ENCODE results near the gene AFG1L.
"Not testable (repeated sequence)": the region's sequence is repeated elsewhere in the genome, so short reads cannot be mapped to it uniquely, and the experiment has no call there.

Gene AFG1L

DNA sequence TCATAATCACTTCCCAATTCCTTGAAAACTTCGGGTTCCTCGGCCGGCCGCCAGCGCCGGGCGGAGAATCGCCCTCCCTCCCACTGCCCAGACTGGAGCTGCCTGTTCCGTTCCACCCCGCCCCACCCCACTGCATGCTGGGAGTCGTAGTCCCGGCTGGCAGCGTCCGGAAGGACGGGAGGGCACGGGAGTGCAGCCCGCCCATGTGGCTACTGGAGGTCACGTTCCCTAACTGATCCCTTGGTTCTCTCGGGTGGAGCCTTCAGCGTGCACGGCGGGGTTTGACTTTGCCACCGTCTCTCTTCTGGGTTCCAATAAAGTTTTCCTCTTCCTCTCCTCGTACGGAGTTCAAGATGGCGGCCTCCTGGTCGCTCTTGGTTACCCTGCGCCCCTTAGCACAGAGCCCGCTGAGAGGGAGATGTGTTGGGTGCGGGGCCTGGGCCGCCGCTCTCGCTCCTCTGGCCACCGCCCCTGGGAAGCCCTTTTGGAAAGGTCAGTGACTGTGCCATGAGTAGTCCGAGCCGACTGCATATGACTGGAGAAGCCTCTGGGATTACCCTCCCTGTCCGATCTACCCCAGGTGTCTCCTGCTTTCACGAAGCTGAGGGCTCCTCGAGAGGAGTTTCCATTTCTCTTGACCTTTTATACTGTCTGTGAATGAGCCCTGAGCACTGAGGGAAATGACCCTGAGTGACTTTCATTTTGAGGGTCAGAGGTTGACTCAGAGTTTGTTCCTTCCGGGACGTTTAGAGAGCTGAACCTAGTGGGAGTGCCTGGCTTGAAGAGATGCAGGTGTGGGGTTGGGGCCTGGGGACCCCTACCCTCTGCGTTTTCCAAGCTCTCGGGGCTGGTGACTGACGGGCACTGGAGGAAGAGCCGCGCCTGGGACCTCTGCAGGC lies at the start of gene AFG1L:
AFG1L (plus strand) TSS at position 328 of the 899 bp plus-strand sequence; CDS start at position 354, 26 bp downstream.
- Histone ChIP-seq H3K9me3 (ENCODE audit: control insufficient read depth, insufficient read depth, low read length) (no peaks in the 10 kb centered on the region), H3K4me1 (ENCODE audit: insufficient read depth, low read length) (no peaks in the 10 kb centered on the region; the same call in 1 of the 2 replicates), H3K9ac (ENCODE audit: low read depth, low read length) (peak within 1 kb of the TSS; percentile 89), H3K36me3 (ENCODE audit: insufficient read depth, low read length) (no peaks in the 10 kb centered on the region)

DNA sequence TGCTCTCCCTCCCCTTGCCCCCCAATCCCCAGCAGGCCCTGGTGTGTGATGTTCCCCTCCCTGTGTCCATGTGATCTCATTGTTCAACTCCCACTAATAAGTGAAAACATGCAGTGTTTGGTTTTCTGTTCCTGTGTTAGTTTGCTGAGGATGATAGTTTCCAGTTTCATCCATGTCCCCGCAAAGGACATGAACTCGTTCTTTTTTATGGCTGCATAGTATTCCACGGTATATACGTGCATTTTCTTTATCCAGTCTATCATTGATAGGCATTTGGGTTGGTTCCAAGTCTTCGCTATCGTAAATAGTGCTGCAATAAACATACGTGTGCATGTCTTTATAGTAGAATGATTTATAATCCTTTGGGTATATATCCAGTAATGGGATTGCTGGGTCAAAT lies 49.8 kb upstream of the AFG1L start:
- H3K9ac ChIP-seq (ENCODE audit: low read depth, low read length); H3K36me3 ChIP-seq (ENCODE audit: insufficient read depth, low read length); H3K4me1 ChIP-seq (ENCODE audit: insufficient read depth, low read length); H3K9me3 ChIP-seq (ENCODE audit: control insufficient read depth, insufficient read depth, low read length): not testable (repeated sequence)

DNA sequence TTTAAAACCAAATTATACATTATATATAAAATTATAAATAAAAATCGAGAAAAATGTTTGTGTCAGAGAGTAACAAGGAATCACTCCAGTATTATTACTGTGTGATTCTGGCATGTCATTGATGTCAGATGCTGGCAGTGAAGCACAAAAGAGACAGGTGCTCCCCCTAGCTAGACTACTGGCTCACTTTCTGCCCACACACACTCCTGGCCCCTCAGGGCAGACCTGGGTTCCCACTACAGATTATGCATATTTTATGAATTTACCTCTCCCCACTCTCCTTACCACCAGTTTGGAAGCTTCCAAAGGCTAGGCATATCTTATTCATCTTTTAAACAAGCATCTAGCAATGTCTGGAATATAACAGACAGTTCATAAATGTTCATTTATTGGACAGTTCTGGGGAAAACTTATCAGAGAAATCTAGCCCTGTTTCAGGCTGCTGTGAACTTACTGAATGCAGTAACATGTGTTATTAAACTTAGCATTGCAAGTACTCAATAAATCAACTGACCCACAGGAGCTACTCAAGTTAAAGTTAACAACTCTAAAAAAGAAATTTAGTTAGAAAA lies 46.8 kb upstream of the AFG1L start:
- H3K36me3 ChIP-seq (ENCODE audit: insufficient read depth, low read length): no peaks in the 10 kb centered on the region
- no peaks in the 10 kb centered on the region for H3K9me3 ChIP-seq (ENCODE audit: control insufficient read depth, insufficient read depth, low read length)
- H3K4me1 ChIP-seq (ENCODE audit: insufficient read depth, low read length): no peaks in the 10 kb centered on the region
- H3K9ac ChIP-seq (ENCODE audit: low read depth, low read length): no peak overlapping the region

DNA sequence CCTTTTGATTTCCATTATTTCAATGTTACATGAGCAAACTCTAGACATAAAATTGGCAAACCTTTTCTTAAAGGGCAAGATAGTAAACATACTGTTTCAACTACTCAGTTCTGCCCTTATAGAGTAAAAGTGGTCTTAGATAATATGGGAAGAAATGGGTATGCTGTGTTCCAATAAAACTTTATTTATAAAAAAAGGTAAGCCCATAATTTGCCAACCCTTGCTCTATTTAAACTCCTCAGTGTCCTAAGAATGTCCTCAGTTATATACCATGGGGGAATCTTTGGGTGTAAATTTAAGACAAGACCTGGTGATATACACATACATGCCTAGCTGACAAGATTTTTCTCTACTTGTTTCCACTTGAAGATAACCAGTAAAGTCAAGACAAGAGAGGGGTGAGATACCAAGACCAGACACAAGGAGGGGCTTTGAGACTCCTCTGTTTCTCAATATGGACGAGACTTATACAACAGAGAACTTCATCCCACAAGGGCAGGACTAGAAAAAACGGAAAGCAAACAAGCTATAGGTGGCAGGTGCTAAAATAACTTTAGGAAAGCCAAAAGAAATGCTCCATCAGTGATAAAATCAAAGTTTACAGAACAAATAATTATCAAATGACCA lies 44.5 kb upstream of the AFG1L start:
- Histone ChIP-seq H3K9me3 (ENCODE audit: control insufficient read depth, insufficient read depth, low read length) (no peaks in the 10 kb centered on the region), H3K36me3 (ENCODE audit: insufficient read depth, low read length) (no peaks in the 10 kb centered on the region), H3K9ac (ENCODE audit: low read depth, low read length) (no peak overlapping the region), H3K4me1 (ENCODE audit: insufficient read depth, low read length) (no peaks in the 10 kb centered on the region)

DNA sequence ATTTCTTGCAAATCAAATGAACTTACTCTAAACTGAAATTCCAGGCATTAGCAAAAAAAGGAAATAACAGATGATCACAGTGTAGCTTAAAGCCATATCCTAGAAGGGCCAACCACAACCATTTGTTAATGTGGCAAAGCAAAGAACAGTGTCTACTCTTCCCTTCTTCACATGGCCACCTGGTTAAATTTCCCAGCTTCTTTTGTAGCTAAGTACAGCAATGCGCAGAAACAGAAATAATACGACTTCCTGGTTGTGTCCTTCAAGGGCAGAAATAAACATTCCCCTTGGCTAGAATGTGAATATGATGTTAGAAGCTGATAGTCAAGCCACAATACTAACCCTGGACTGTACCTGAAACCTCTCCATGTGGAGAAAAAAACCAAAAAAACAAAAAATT lies 43.6 kb upstream of the AFG1L start:
- Histone ChIP-seq H3K4me1 (ENCODE audit: insufficient read depth, low read length) (no peaks in the 10 kb centered on the region), H3K36me3 (ENCODE audit: insufficient read depth, low read length) (no peaks in the 10 kb centered on the region), H3K9me3 (ENCODE audit: control insufficient read depth, insufficient read depth, low read length) (no peaks in the 10 kb centered on the region), H3K9ac (ENCODE audit: low read depth, low read length) (no peak overlapping the region)

DNA sequence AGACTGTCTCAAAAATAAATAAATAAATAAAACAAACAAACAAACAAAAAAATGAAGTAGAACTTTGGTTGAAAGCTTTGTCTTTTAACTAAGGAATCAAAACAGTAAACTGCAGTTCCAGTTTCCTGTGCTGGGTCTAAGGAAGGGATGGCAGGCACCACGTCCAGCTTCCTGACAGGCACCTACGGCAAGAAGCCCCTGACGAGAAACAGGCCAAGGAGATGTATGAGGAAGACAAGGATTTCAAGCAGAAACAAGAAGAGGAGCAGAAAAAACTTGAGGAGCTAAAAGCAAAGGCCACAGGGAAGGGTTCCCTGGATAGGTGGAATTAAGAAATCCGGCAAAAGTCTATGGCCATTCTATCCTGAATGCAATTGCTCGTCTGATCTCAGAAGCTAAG lies 42.8 kb upstream of the AFG1L start:
- H3K36me3 ChIP-seq (ENCODE audit: insufficient read depth, low read length): no peaks in the 10 kb centered on the region
- H3K9me3 ChIP-seq (ENCODE audit: control insufficient read depth, insufficient read depth, low read length): no peaks in the 10 kb centered on the region
- H3K4me1 ChIP-seq (ENCODE audit: insufficient read depth, low read length): no peaks in the 10 kb centered on the region
- no peak overlapping the region for H3K9ac ChIP-seq (ENCODE audit: low read depth, low read length)

DNA sequence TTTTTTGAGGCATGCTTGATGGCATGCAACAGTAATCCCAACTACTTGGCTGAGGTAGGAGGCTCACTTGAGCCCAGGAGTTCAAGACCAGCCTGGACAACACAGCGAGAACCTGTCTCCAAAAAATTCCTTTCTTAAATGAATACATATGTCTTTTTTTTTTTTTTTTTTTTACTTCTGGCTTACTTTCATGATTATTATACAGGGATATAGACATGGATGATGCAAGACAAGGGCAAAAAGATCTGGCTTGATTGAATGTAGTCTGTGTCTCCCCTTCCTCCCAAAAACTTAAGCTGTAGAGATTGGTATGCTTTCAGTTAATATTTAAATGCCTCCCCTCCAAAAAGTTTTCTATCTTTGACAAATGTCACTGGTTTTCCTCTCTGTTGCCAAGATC lies 41.6 kb upstream of the AFG1L start:
- Histone ChIP-seq H3K4me1 (ENCODE audit: insufficient read depth, low read length) (no peaks in the 10 kb centered on the region), H3K36me3 (ENCODE audit: insufficient read depth, low read length) (no peaks in the 10 kb centered on the region), H3K9ac (ENCODE audit: low read depth, low read length) (no peak overlapping the region), H3K9me3 (ENCODE audit: control insufficient read depth, insufficient read depth, low read length) (no peaks in the 10 kb centered on the region)

DNA sequence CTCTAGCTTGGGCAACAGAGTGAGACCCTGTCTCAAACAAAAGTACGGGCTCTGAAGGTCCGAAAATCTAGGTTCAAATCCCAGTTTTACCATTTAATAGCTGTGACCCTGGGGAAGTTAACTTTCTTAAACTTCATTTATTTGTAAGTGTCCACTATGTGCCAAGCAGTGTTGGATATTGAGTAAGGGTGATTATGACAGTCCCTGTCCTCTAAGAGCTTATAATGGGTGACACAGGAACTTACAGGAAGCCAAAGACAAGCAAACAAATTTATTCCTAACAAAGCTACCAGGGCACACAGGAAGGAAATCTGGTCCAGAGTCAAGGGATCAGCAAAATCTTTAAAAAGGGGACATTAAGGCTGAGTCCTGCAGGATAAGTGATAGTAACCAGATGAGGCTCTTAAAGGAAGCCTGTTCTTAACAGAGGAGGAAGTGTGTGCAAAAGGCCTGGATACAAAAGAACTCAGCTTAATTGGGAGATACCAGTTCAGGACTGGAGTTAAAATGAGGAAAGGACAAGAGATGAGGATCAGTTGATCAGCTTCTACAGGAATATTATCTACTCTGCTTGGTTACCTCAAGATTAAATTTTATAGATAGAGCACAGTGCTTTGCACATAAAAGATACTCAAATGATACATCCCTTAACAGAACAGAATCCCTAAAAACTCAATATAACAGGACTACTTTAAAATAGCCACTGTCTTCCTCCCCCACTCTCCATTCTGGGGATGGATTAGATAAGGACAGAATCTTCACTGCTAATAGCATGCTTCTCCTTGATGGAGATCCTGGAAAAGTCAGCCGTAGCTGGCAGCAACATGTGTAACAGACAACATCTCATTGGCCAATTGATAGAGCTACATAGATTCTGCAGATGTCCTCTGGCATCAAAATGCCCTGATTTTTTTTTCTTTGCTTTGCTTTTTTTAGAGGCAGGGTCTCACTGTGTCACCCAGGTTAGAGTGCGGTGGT lies 40.1 kb upstream of the AFG1L start:
- no peaks in the 10 kb centered on the region for H3K9me3 ChIP-seq (ENCODE audit: control insufficient read depth, insufficient read depth, low read length)
- H3K9ac ChIP-seq (ENCODE audit: low read depth, low read length): no peak overlapping the region
- H3K4me1 ChIP-seq (ENCODE audit: insufficient read depth, low read length): no peaks in the 10 kb centered on the region
- no peaks in the 10 kb centered on the region for H3K36me3 ChIP-seq (ENCODE audit: insufficient read depth, low read length)

DNA sequence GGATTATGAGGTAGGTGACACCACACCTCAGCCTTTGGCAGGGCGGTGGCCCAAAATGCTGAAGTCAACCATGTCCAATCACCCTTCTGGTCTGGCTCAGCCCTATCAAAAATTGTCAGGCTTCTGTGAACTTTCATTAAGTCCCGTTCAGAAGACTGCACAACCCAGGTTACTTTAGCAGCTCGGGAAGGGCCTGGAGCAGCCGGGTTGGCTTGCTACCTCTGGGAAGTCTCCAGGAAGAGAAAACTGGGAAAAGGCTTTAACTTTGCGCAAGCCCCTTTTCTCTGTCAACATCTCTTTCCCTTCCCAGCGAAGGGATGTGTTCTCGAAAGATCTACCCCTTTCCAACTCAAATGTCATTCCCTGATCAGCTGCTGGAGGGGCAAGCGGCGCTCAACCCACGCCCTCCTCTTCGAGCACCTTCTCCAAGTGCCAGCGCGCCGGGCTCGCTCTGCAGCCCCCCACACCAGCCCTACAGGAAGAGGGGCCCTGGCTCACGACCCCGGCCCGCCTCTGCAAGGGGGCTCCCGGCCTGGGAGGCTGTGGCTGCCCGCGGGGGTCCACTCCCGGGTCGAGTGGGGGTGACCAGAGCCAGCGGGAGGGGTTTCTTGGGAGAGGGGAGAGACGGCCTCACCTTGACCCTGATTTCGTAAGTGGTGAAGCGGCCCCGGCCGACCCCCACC lies 34.6 kb upstream of the AFG1L start:
- H3K4me1 ChIP-seq (ENCODE audit: insufficient read depth, low read length): no peaks in the 10 kb centered on the region
- peak overlapping the region; percentile 98 for H3K9ac ChIP-seq (ENCODE audit: low read depth, low read length)
- no peaks in the 10 kb centered on the region for H3K36me3 ChIP-seq (ENCODE audit: insufficient read depth, low read length)
- H3K9me3 ChIP-seq (ENCODE audit: control insufficient read depth, insufficient read depth, low read length): no peaks in the 10 kb centered on the region

DNA sequence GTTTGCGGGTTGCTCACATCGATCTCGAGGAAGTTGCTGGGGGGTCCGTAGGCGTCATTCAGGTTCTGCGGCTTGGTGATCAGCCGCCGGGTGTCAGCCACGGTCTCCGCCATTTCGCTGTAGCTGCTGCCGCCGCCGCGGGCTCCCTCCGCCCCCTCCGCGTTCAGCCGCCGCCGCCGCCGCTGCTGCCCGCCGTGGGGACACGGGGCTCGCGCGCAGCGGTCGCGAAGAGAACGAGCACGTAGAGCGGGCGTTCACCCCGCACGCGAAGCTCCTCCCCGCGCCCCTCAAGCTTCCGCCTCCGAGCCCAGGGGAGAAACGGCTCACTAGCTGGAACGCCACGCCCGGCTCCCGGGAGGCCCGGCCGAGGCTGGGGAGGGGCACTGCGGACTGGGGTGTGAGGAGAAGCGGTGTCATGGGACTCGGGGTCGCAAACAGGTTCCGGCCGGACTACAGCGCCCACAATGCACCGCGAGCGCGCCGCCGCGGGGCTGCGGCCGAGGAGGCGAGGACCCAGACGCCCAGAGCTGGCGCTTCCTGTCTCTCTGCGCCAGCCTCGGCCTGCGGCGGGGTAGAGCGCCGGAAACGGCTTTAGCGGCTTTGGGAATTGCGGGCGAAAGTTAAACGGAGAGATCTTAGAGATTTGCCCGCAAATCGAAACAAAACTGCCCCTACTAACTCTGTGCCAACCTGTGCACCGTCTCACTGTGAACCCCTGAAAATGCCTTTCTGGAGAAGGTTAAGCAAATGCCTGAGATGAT lies 33.9 kb upstream of the AFG1L start, which contains the start of gene SNX3:
SNX3 (minus strand) TSS at position 232 of the 761 bp plus-strand sequence; CDS start at position 113, 119 bp downstream.
- Histone ChIP-seq H3K9me3 (ENCODE audit: control insufficient read depth, insufficient read depth, low read length) (no peaks in the 10 kb centered on the region), H3K4me1 (ENCODE audit: insufficient read depth, low read length) (no peaks in the 10 kb centered on the region), H3K36me3 (ENCODE audit: insufficient read depth, low read length) (no peaks in the 10 kb centered on the region), H3K9ac (ENCODE audit: low read depth, low read length) (peak within 1 kb of the TSS; percentile 98)

DNA sequence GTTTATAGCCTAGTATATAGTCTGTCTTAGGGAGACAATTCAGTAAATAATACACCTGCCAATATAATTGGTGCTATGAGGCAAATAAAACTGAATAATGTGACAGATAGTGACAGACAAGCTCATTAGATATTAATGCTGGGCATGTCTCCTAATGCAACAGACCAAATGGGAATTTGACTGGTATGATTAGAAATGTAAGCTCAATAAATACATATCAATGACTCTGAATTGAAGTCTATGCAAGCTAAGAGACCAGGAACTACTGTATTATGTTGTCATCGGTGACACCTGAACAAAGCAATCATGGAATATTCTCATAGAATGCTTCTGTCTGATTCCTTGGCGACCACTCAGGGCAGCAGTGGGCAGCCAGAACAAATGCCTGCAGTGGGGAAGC lies 31.5 kb upstream of the AFG1L start:
- Histone ChIP-seq H3K36me3 (ENCODE audit: insufficient read depth, low read length) (no peaks in the 10 kb centered on the region), H3K9ac (ENCODE audit: low read depth, low read length) (no peak overlapping the region), H3K4me1 (ENCODE audit: insufficient read depth, low read length) (no peaks in the 10 kb centered on the region), H3K9me3 (ENCODE audit: control insufficient read depth, insufficient read depth, low read length) (no peaks in the 10 kb centered on the region)

DNA sequence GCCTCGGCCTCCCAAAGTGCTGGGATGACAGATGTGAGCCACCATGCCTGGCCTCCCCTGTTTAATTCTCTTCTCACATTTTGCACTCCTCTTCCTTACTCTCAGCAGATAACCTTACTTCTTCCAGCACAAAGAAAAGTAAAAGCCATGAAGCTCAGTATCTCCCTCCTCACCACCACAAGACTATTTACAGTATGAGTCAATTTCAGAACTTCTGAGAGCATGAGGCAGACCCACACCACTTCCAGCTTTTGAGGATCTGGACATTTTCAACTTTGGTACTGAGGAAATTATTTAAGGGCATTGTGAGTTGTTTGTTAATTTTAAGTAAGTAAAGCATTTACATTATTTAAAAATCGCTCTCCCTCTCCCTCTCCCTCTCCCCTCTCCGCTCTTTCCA lies 26.0 kb upstream of the AFG1L start:
- peaks cover under 1% of the 10 kb centered on the region; the same call in 1 of the 2 replicates for H3K4me1 ChIP-seq (ENCODE audit: insufficient read depth, low read length)
- H3K9ac ChIP-seq (ENCODE audit: low read depth, low read length): no peak overlapping the region
- no peaks in the 10 kb centered on the region for H3K9me3 ChIP-seq (ENCODE audit: control insufficient read depth, insufficient read depth, low read length)
- H3K36me3 ChIP-seq (ENCODE audit: insufficient read depth, low read length): no peaks in the 10 kb centered on the region

DNA sequence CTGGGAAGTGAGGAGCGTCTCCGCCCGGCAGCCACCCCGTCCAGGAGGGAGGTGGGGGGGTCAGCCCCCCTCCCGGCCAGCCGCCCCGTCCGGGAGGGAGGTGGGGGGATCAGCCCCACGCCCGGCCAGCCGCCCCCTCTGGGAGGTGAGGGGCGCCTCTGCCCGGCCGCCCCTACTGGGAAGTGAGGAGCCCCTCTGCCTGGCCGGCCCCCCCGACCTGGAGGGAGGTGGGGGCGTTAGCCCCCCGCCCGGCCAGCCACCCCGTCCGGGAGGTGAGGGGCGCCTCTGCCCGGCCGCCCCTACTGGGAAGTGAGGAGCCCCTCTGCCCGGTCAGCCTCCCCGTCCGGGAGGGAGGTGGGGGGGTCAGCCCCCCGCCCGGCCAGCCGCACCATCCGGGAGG lies 24.9 kb upstream of the AFG1L start:
- H3K36me3 ChIP-seq (ENCODE audit: insufficient read depth, low read length); H3K4me1 ChIP-seq (ENCODE audit: insufficient read depth, low read length); H3K9ac ChIP-seq (ENCODE audit: low read depth, low read length); H3K9me3 ChIP-seq (ENCODE audit: control insufficient read depth, insufficient read depth, low read length): not testable (repeated sequence)
